Measurements from ENCODE around the gene ZNF536. TPM values are rescaled to one million over a fixed set of nuclear protein-coding genes. Genes with fewer than 3 reads are reported as not detected.

ZNF536 gene
- total RNA-seq, 1 experiment from 2014 or later: 0.35 TPM

- Mint-ChIP-seq H3K27me3 (ENCODE audit: low read depth) (no peaks in the 10 kb centered on the region; the same call in 1 of the 2 replicates), H3K36me3 (no peaks in the 10 kb centered on the region), H3K9me3 (0 out of 2 replicates have a peak, but pooled peaks cover 5% of the 10 kb centered on the region), H3K27ac (no peak overlapping the region), H3K4me3 (no peak overlapping the region), H3K4me1 (peaks cover 30% of the 10 kb centered on the region)
- ChIA-PET CTCF (no interaction called here), POLR2A (no interaction called here)
- no peak for DNase-seq (ENCODE audit: low spot score)
- no peak for TF ChIP-seq ERG (CRISPR knock-in tag; IDR thresholded peaks at IDR 0.05)
- TF ChIP-seq NR3C1 (CRISPR knock-in tag; conservative IDR thresholded peaks at IDR 0.05; ENCODE audit: low read depth): no peak
- no peak for TF ChIP-seq ESRRA (CRISPR knock-in tag; IDR thresholded peaks at IDR 0.05; ENCODE audit: borderline replicate concordance)
- TF ChIP-seq RELA (CRISPR knock-in tag; IDR thresholded peaks at IDR 0.05; ENCODE audit: borderline replicate concordance): no peak
- TF ChIP-seq CDX4 (CRISPR knock-in tag; IDR thresholded peaks at IDR 0.05; ENCODE audit: borderline replicate concordance): no peak
- no peak for TF ChIP-seq ATF1 (CRISPR knock-in tag; IDR thresholded peaks at IDR 0.05)
- no peak for ATAC-seq
These were observed 12.2 kb upstream of the ZNF536 start for GRCh38 chr19:30359936-30360335.

- H3K36me3 Mint-ChIP-seq: no peaks in the 10 kb centered on the region
- CTCF ChIA-PET: interaction anchor here (0.5 to 1.5 kb wide), 2 partner anchors 9 to 221 kb away, joined by 4 to 5 read pairs; no protein-coding TSS in a partner anchor
- no peak for DNase-seq (ENCODE audit: low spot score)
- TF ChIP-seq SMAD4 (CRISPR knock-in tag; IDR thresholded peaks at IDR 0.05) (no peak), ZNF317 (CRISPR knock-in tag; IDR thresholded peaks at IDR 0.05; ENCODE audit: borderline replicate concordance, low read depth) (no peak), ZNF138 (CRISPR knock-in tag; conservative IDR thresholded peaks at IDR 0.05) (no peak), AR (CRISPR knock-in tag; IDR thresholded peaks at IDR 0.05) (no peak), MAX (CRISPR knock-in tag; IDR thresholded peaks at IDR 0.05) (no peak), FOXJ3 (CRISPR knock-in tag; IDR thresholded peaks at IDR 0.05; ENCODE audit: borderline replicate concordance) (no peak), CBFB (CRISPR knock-in tag; IDR thresholded peaks at IDR 0.05; ENCODE audit: low read depth) (no peak), NFE2L1 (CRISPR knock-in tag; IDR thresholded peaks at IDR 0.05) (no peak)
- H3K4me1 Mint-ChIP-seq: peaks cover 36% of the 10 kb centered on the region
- peak; percentile 77 for ATAC-seq
- POLR2A ChIA-PET: no interaction called here
- no peak overlapping the region for H3K4me3 Mint-ChIP-seq
- H3K27ac Mint-ChIP-seq: peak overlapping the region; percentile 58; the same call in 1 of the 2 replicates
- H3K27me3 Mint-ChIP-seq (ENCODE audit: low read depth): no peaks in the 10 kb centered on the region; the same call in 1 of the 2 replicates
- 0 out of 2 replicates have a peak, but pooled peaks cover 4% of the 10 kb centered on the region for H3K9me3 Mint-ChIP-seq
These were observed 11.6 kb upstream of the ZNF536 start for GRCh38 chr19:30360376-30361106.

- Mint-ChIP-seq H3K27me3 (ENCODE audit: low read depth) (no peaks in the 10 kb centered on the region; the same call in 1 of the 2 replicates), H3K4me1 (peaks cover 36% of the 10 kb centered on the region), H3K27ac (no peak overlapping the region; the same call in 1 of the 2 replicates), H3K9me3 (no peaks in the 10 kb centered on the region), H3K4me3 (peak overlapping the region; percentile 4; the same call in 1 of the 2 replicates), H3K36me3 (no peaks in the 10 kb centered on the region)
- ChIA-PET CTCF (interaction anchor here (1.5 kb wide), 1 partner anchor 9 kb away, joined by 5 read pairs; no protein-coding TSS in a partner anchor), POLR2A (no interaction called here)
- no peak for ATAC-seq
- DNase-seq (ENCODE audit: low spot score): no peak
- TF ChIP-seq E2F5 (CRISPR knock-in tag; IDR thresholded peaks at IDR 0.05) (no peak), NFYB (CRISPR knock-in tag; conservative IDR thresholded peaks at IDR 0.05; ENCODE audit: low read depth) (no peak), ZNF425 (CRISPR knock-in tag; conservative IDR thresholded peaks at IDR 0.05) (no peak), ETV6 (CRISPR knock-in tag; IDR thresholded peaks at IDR 0.05) (no peak), NR3C1 (CRISPR knock-in tag; conservative IDR thresholded peaks at IDR 0.05; ENCODE audit: low read depth) (no peak), TCF7 (CRISPR knock-in tag; IDR thresholded peaks at IDR 0.05; ENCODE audit: low read depth) (no peak), ESRRA (CRISPR knock-in tag; IDR thresholded peaks at IDR 0.05; ENCODE audit: borderline replicate concordance) (no peak), CREB1 (CRISPR knock-in tag; IDR thresholded peaks at IDR 0.05) (no peak), TEAD4 (CRISPR knock-in tag; IDR thresholded peaks at IDR 0.05) (no peak), CREM (CRISPR knock-in tag; IDR thresholded peaks at IDR 0.05) (no peak), TP53 (CRISPR knock-in tag; IDR thresholded peaks at IDR 0.05) (no peak), NR1H2 (CRISPR knock-in tag; IDR thresholded peaks at IDR 0.05) (no peak), GTF2I (CRISPR knock-in tag; conservative IDR thresholded peaks at IDR 0.05) (no peak)
These were observed 11.1 kb upstream of the ZNF536 start for GRCh38 chr19:30361107-30361447.
